SH-SY5Y (cell line): ENCODE data around the gene TINCR.

Source experiments
- GATA2 ChIP-seq: IDR thresholded peaks from 2 replicates; pipeline ENCODE4 v1.6.1; 2011; ENCODE audit warnings: mild to moderate bottlenecking, low read depth, low read length
- GATA3 ChIP-seq: IDR thresholded peaks from 2 replicates; pipeline ENCODE4 v1.6.1; 2011; ENCODE audit warnings: low read depth, mild to moderate bottlenecking, low read length, moderate library complexity

- TF ChIP-seq GATA2 (no peak), GATA3 (no peak)
Measured at GRCh38 chr19:5587661-5588060, 19.9 kb upstream of the TINCR start.
